Uterus (tissue), 4 donors: Measurements from ENCODE around the gene ANKRD40CL. TPM values are rescaled to one million over a fixed set of nuclear protein-coding genes. Genes with fewer than 3 reads are reported as not detected.
"Not testable (repeated sequence)": the region's sequence is repeated elsewhere in the genome, so short reads cannot be mapped to it uniquely, and the experiment has no call there.

Experiments used
- DNase-seq, 2 donors: peaks; one replicate each; pipeline ENCODE4 v3.0.0-alpha.2; 2019 to 2020
- H3K27ac ChIP-seq, 2 donors: fragments of 200-600 bp; sonication (generic); 1 replicate in 1 of 2; 2 replicates in 1 of 2; pipeline ENCODE4 v1.5.1; 2016 to 2018
- H3K27me3 ChIP-seq, 2 donors: fragments of 200-600 bp; sonication (generic); one replicate each; pipeline ENCODE4 v1.5.1; 2018 to 2019; ENCODE audit warnings: control low read depth in 1 of 2
- H3K36me3 ChIP-seq, 2 donors: fragments of 200-600 bp; sonication (generic); one replicate each; pipeline ENCODE4 v1.5.1; 2019; ENCODE audit warnings: control low read depth in 1 of 2
- H3K4me1 ChIP-seq, 2 donors: fragments of 200-600 bp; sonication (generic); one replicate each; pipeline ENCODE4 v1.5.1; 2018 to 2019; ENCODE audit warnings: control low read depth in 1 of 2
- H3K4me3 ChIP-seq, 2 donors: fragments of 200-600 bp; sonication (generic); 1 replicate in 1 of 2; 2 replicates in 1 of 2; pipeline ENCODE4 v1.5.1; 2018 to 2019; ENCODE audit warnings: mild to moderate bottlenecking in 1 of 2
- H3K9me3 ChIP-seq, 2 donors: fragments of 200-600 bp; sonication (generic); one replicate each; pipeline ENCODE4 v1.5.1; 2019; ENCODE audit warnings: control low read depth in 1 of 2
- POLR2A ChIP-seq, 2 donors: fragments of 450-650 bp; IDR thresholded peaks; one replicate each; pipeline ENCODE4 v1.6.1; 2016; ENCODE audit warnings: antibody characterized with exemption in 2 of 2, mild to moderate bottlenecking in 1 of 2, moderate library complexity in 1 of 2
- intact Hi-C: fragments of 100-400 bp; cut with DNase I; formaldehyde crosslinking; loops from one replicate; pipeline ENCODE4 v1.15.1; 2023; ENCODE audit warnings: low total_unique reads
- total RNA-seq, 4 donors: library from RNA; depleted of rRNA in 3 of 4; stranded (reverse); fragments of >200 nt in 3 of 4; gene quantifications; one replicate each; pipeline versions ENCODE4 v1.1.0 to v1.2.4, GENCODE V29; 2014 to 2023
- TF ChIP-seq, protein P1 (sequence below), 4 experiments: fragments of 200-600 bp in 2 of 4; fragments of 450-650 bp in 2 of 4; sonication (generic) in 2 of 4; IDR thresholded peaks; one replicate each; pipeline ENCODE4 v1.5.1; 2016 to 2019; ENCODE audit warnings: antibody characterized with exemption in 4 of 4, mild to moderate bottlenecking in 2 of 4, moderate library complexity in 1 of 4
- donor health status: DM: yes; HTN: yes; CAD: no.

ANKRD40CL gene
- total RNA-seq, 4 donors from 2014 or later = not detected

DNA sequence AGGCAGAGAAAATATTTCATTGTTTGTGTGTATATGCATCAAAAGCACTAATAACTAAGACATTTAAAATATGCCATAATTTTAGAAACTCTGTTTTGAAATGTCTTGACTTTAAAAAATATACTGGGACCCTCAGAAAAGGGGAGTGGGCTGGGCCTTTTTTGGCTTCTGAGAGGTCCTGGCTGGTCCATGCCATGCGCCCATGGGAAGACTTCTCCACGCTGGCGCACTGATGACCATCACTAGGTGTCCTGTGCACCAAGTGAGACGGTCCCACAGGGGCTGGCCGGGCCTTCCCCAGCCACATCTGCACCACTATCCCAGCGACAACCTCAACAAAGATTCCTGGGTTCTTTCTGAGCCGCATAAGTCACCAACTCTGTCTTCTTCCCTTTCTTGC, 41.1 kb upstream of the ANKRD40CL start:
- DNase-seq = no peak
- Histone ChIP-seq H3K27me3 (no peaks in the 10 kb centered on the region), H3K27ac (no peak overlapping the region), H3K4me1 (no peaks in the 10 kb centered on the region), H3K9me3 (no peaks in the 10 kb centered on the region), H3K36me3 (no peaks in the 10 kb centered on the region), H3K4me3 (no peak overlapping the region)
- TF ChIP-seq, protein P1, sequence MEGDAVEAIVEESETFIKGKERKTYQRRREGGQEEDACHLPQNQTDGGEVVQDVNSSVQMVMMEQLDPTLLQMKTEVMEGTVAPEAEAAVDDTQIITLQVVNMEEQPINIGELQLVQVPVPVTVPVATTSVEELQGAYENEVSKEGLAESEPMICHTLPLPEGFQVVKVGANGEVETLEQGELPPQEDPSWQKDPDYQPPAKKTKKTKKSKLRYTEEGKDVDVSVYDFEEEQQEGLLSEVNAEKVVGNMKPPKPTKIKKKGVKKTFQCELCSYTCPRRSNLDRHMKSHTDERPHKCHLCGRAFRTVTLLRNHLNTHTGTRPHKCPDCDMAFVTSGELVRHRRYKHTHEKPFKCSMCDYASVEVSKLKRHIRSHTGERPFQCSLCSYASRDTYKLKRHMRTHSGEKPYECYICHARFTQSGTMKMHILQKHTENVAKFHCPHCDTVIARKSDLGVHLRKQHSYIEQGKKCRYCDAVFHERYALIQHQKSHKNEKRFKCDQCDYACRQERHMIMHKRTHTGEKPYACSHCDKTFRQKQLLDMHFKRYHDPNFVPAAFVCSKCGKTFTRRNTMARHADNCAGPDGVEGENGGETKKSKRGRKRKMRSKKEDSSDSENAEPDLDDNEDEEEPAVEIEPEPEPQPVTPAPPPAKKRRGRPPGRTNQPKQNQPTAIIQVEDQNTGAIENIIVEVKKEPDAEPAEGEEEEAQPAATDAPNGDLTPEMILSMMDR (IDR thresholded peaks at IDR 0.05) = no peak
- intact Hi-C loops = no loop called here

DNA sequence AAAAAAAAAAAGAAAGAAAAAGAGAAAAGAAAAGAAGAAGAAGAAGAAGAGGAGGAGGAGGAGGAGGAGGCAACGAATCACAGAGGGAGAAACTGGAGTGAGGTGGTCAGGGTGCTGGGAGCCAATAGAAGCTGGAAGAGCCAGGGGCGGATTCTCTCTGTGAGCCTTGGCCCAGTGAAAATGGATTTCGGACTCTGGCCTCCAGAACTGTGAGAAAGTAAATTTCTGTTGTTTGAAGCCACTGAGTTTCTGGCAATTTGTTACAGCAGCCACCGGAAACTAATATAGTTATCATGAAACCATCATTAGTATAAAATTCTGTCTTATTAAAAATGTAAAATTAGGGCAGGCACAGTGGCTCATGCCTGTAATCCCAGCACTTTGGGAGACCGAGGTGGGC, 40.4 kb upstream of the ANKRD40CL start:
- intact Hi-C loops = no loop called here
- Histone ChIP-seq H3K27me3 (no peaks in the 10 kb centered on the region), H3K27ac (no peak overlapping the region), H3K9me3 (no peaks in the 10 kb centered on the region), H3K4me1 (no peaks in the 10 kb centered on the region), H3K4me3 (no peak overlapping the region), H3K36me3 (no peaks in the 10 kb centered on the region)
- TF ChIP-seq POLR2A (IDR thresholded peaks at IDR 0.05) = no peak
- TF ChIP-seq, protein P1 (IDR thresholded peaks at IDR 0.05) = no peak
- no peak for DNase-seq

DNA sequence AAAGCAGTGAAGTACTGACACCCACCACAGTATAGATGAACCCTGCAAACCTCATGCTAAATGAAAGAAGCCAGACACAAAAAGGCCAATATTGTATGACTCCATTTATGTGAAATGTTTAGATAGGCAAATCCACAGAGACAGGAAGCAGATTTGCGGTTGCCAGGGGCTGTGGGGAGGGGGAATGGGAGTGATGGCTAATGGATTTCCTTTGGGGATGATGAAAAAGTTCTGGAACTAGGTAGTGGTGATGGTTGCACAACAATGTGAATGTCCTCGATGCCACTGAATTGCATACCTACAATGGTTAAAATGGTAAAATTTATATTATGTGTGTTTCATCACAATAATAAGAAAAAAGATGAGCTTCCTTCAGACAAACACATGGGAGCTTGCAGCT, 39.7 kb upstream of the ANKRD40CL start:
- DNase-seq = no peak
- H3K36me3 ChIP-seq = no peaks in the 10 kb centered on the region
- no peak for TF ChIP-seq POLR2A (IDR thresholded peaks at IDR 0.05)
- TF ChIP-seq, protein P1 (IDR thresholded peaks at IDR 0.05) = no peak
- no peak overlapping the region for H3K27ac ChIP-seq
- intact Hi-C loops = no loop called here
- H3K4me3 ChIP-seq = no peak overlapping the region
- no peaks in the 10 kb centered on the region for H3K27me3 ChIP-seq
- no peaks in the 10 kb centered on the region for H3K4me1 ChIP-seq
- no peaks in the 10 kb centered on the region for H3K9me3 ChIP-seq

DNA sequence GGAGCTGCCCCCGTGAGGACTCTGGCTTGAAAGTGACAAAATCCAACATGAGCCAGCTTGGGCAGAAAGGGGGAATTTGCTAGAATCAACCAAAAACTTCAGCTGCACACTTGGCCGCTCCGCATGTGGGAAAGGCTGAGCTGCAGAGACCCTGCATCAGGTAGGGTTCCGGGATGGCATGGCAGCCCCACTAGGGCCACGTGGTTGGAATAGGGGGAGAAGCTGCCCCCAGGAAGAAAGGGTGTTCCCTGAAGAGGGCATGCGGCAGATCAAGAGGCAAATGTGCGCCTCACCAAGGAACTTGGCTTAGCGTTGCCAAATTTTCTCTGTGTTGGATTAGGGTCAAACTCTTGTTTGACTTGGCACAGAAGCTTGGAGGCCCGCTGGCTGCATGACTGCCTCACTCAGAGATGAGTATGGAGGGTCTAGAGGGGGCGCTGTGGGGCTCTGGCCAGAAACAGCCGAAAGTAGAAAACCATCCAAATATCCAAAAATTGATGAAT, 38.9 kb upstream of the ANKRD40CL start:
- H3K9me3 ChIP-seq = no peaks in the 10 kb centered on the region
- H3K27me3 ChIP-seq = no peaks in the 10 kb centered on the region
- no peak overlapping the region for H3K27ac ChIP-seq
- no peak for TF ChIP-seq POLR2A (IDR thresholded peaks at IDR 0.05)
- TF ChIP-seq, protein P1 (IDR thresholded peaks at IDR 0.05) = no peak
- no peak overlapping the region for H3K4me3 ChIP-seq
- H3K36me3 ChIP-seq = no peaks in the 10 kb centered on the region
- no peak for DNase-seq
- intact Hi-C loops = no loop called here
- H3K4me1 ChIP-seq = no peaks in the 10 kb centered on the region

DNA sequence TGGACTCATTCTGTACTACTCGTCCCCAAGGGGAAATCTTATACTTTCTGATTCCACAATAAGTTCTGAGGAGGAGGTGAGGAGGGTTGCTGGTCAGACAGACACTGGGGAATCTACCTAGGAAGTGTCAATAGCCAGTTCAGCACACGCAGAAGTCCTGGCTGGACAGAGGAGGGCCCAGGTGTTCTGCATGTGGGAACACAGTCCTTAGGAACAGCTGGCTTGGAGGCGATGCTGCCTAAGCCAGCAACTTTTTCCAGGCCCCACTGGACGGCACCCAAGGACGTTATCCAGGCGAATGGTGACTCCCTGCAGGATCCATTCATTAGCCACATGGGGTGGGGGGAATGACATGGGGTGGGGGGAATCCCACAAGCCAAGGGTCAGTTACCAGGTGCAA, 38.2 kb upstream of the ANKRD40CL start:
- H3K27me3 ChIP-seq = no peaks in the 10 kb centered on the region
- H3K4me1 ChIP-seq = no peaks in the 10 kb centered on the region
- no peak overlapping the region for H3K27ac ChIP-seq
- H3K9me3 ChIP-seq = no peaks in the 10 kb centered on the region
- no peak overlapping the region for H3K4me3 ChIP-seq
- no peak for TF ChIP-seq POLR2A (IDR thresholded peaks at IDR 0.05)
- TF ChIP-seq, protein P1 (IDR thresholded peaks at IDR 0.05) = no peak
- intact Hi-C loops = no loop called here
- H3K36me3 ChIP-seq = no peaks in the 10 kb centered on the region
- no peak for DNase-seq

DNA sequence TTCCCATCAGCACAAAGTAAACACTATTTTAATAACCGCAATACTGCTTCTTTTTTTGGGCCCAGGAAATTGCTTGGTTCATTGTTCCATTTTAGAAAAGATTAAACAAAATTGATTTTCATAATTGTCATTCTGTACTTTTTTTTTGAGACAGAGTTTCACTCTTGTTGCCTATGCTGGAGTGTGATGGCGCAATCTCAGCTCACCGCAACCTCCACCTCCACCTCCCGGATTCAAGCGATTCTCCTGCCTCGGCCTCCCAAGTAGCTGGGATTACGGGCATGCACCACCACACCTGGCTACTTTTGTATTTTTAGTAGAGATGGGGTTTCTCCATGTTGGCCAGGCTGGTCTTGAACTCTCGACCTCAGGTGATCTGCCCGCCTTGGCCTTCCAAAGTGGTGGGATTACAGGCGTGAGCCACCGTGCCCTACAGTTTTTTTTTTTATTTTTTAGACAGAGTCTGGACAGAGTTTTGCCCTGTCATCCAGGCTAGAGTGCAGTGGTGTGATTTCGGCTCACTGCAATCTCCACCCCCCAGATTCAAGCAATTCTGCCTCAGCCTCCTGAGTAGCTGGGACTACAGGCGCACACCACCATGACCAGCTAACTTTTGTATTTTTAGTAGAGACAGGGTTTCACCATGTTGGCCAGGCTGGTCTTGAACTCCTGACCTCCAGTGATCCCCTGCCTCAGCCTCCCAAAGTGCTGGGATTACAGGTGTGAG, 37.6 kb upstream of the ANKRD40CL start:
- H3K27ac ChIP-seq, H3K4me1 ChIP-seq, H3K27me3 ChIP-seq, H3K9me3 ChIP-seq, H3K4me3 ChIP-seq, DNase-seq, H3K36me3 ChIP-seq, intact Hi-C loops: not testable (repeated sequence)
